ENCODE results near the gene ARID4A. TPM values are rescaled to one million over a fixed set of nuclear protein-coding genes. Genes with fewer than 3 reads are reported as not detected.

ARID4A gene
- total and polyA plus RNA-seq, 2 of the 13 experiments (the other 11 are each of a cell fraction or from before 2014, with no cell fraction given): 7.2 to 9.7 TPM

DNA sequence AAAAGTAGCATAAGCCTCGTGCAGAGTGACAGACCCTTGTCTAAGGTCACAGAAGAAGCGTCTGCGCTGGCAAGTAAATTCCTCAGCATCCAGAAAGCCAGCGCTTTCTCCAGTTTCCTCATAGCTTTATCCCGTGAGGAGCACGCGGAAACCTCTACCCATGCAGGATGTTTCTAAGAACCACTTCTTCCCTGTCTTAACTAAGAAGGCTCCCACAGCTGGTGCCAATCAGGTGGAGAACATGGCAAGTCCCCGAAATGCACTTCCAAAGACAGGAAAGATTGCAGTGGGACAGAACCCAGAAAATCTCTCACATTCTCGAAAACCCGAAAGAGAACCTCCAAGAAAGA is 968 bp upstream of the ARID4A start (continued):
- no peak for TF ChIP-seq ETV5 (CRISPR knock-in tag; IDR thresholded peaks at IDR 0.05; ENCODE audit: borderline replicate concordance)
- TF ChIP-seq SP5 (CRISPR knock-in tag; IDR thresholded peaks at IDR 0.05; ENCODE audit: borderline replicate concordance, low read depth): no peak
- no peak for TF ChIP-seq ZFP41 (CRISPR knock-in tag; IDR thresholded peaks at IDR 0.05; ENCODE audit: borderline replicate concordance)
- TF ChIP-seq MEIS2 (CRISPR knock-in tag; IDR thresholded peaks at IDR 0.05): peak; percentile 13; the same call in 1 of the 2 replicates
- TF ChIP-seq MAFG (CRISPR knock-in tag; IDR thresholded peaks at IDR 0.05): no peak
- TF ChIP-seq, protein P1, sequence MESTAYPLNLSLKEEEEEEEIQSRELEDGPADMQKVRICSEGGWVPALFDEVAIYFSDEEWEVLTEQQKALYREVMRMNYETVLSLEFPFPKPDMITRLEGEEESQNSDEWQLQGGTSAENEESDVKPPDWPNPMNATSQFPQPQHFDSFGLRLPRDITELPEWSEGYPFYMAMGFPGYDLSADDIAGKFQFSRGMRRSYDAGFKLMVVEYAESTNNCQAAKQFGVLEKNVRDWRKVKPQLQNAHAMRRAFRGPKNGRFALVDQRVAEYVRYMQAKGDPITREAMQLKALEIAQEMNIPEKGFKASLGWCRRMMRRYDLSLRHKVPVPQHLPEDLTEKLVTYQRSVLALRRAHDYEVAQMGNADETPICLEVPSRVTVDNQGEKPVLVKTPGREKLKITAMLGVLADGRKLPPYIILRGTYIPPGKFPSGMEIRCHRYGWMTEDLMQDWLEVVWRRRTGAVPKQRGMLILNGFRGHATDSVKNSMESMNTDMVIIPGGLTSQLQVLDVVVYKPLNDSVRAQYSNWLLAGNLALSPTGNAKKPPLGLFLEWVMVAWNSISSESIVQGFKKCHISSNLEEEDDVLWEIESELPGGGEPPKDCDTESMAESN (CRISPR knock-in tag; conservative IDR thresholded peaks at IDR 0.05): no peak
- TF ChIP-seq RNF2 (conservative IDR thresholded peaks at IDR 0.05; ENCODE audit: low read depth): no peak
- TF ChIP-seq ZNF274 (CRISPR knock-in tag; IDR thresholded peaks at IDR 0.05): no peak
- TF ChIP-seq KLF16 (CRISPR knock-in tag; IDR thresholded peaks at IDR 0.05): no peak
- TF ChIP-seq ZNF781 (CRISPR knock-in tag; IDR thresholded peaks at IDR 0.05; ENCODE audit: borderline replicate concordance, not compliant biosample characterization): peak; percentile 46
- TF ChIP-seq NR2F6 (IDR thresholded peaks at IDR 0.05): no peak
- no peak for TF ChIP-seq NR2F6 (CRISPR knock-in tag; IDR thresholded peaks at IDR 0.05)
- TF ChIP-seq, protein P2, sequence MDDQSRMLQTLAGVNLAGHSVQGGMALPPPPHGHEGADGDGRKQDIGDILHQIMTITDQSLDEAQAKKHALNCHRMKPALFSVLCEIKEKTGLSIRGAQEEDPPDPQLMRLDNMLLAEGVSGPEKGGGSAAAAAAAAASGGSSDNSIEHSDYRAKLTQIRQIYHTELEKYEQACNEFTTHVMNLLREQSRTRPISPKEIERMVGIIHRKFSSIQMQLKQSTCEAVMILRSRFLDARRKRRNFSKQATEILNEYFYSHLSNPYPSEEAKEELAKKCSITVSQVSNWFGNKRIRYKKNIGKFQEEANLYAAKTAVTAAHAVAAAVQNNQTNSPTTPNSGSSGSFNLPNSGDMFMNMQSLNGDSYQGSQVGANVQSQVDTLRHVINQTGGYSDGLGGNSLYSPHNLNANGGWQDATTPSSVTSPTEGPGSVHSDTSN (CRISPR knock-in tag; IDR thresholded peaks at IDR 0.05; ENCODE audit: borderline replicate concordance): no peak
- TF ChIP-seq ZNF660 (CRISPR knock-in tag; IDR thresholded peaks at IDR 0.05; ENCODE audit: borderline replicate concordance, low read depth): no peak
- no peak for TF ChIP-seq NR2F1 (CRISPR knock-in tag; IDR thresholded peaks at IDR 0.05)
- TF ChIP-seq HMGA1 (CRISPR knock-in tag; conservative IDR thresholded peaks at IDR 0.05): no peak
- no peak for TF ChIP-seq TCF7L2 (IDR thresholded peaks at IDR 0.05; ENCODE audit: low read depth, low read length)
- peak; percentile 26; the same call in 1 of the 2 replicates for TF ChIP-seq ZNF547 (CRISPR knock-in tag; IDR thresholded peaks at IDR 0.05)
- no peak for TF ChIP-seq ZNF260 (CRISPR knock-in tag; IDR thresholded peaks at IDR 0.05; ENCODE audit: borderline replicate concordance, low read depth)
- TF ChIP-seq, protein P3, sequence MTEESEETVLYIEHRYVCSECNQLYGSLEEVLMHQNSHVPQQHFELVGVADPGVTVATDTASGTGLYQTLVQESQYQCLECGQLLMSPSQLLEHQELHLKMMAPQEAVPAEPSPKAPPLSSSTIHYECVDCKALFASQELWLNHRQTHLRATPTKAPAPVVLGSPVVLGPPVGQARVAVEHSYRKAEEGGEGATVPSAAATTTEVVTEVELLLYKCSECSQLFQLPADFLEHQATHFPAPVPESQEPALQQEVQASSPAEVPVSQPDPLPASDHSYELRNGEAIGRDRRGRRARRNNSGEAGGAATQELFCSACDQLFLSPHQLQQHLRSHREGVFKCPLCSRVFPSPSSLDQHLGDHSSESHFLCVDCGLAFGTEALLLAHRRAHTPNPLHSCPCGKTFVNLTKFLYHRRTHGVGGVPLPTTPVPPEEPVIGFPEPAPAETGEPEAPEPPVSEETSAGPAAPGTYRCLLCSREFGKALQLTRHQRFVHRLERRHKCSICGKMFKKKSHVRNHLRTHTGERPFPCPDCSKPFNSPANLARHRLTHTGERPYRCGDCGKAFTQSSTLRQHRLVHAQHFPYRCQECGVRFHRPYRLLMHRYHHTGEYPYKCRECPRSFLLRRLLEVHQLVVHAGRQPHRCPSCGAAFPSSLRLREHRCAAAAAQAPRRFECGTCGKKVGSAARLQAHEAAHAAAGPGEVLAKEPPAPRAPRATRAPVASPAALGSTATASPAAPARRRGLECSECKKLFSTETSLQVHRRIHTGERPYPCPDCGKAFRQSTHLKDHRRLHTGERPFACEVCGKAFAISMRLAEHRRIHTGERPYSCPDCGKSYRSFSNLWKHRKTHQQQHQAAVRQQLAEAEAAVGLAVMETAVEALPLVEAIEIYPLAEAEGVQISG (CRISPR knock-in tag; IDR thresholded peaks at IDR 0.05): no peak
- no peak for TF ChIP-seq ZNF788 (CRISPR knock-in tag; IDR thresholded peaks at IDR 0.05; ENCODE audit: borderline replicate concordance)
- no peak for TF ChIP-seq ZFP36L2 (CRISPR knock-in tag; IDR thresholded peaks at IDR 0.05)
- no peak for TF ChIP-seq ZNF282 (IDR thresholded peaks at IDR 0.05; ENCODE audit: partially characterized antibody)
- TF ChIP-seq, protein P4, sequence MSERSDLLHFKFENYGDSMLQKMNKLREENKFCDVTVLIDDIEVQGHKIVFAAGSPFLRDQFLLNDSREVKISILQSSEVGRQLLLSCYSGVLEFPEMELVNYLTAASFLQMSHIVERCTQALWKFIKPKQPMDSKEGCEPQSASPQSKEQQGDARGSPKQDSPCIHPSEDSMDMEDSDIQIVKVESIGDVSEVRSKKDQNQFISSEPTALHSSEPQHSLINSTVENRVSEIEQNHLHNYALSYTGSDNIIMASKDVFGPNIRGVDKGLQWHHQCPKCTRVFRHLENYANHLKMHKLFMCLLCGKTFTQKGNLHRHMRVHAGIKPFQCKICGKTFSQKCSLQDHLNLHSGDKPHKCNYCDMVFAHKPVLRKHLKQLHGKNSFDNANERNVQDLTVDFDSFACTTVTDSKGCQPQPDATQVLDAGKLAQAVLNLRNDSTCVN (CRISPR knock-in tag; IDR thresholded peaks at IDR 0.05; ENCODE audit: borderline replicate concordance): no peak
- TF ChIP-seq ZNF629 (CRISPR knock-in tag; conservative IDR thresholded peaks at IDR 0.05): no peak
- no peak for TF ChIP-seq ZNF550 (CRISPR knock-in tag; IDR thresholded peaks at IDR 0.05; ENCODE audit: borderline replicate concordance)
- no peak for TF ChIP-seq SIX4 (CRISPR knock-in tag; IDR thresholded peaks at IDR 0.05)

Measured in HepG2 (cell line).